Peyer's patch (tissue), 4 donors: ENCODE measurements around the gene RPS6KA5. TPM values are rescaled to one million over a fixed set of nuclear protein-coding genes. Genes with fewer than 3 reads are reported as not detected.

Source experiments
- DNase-seq, 3 donors: peaks; one replicate each; pipeline ENCODE4 v3.0.0-alpha.2; 2017 to 2019
- H3K27ac ChIP-seq, 4 donors: fragments of 200-600 bp; sonication (generic); one replicate each; pipeline ENCODE4 v1.5.1; 2016 to 2019
- H3K27me3 ChIP-seq, 2 donors: fragments of 200-600 bp; sonication (generic); one replicate each; pipeline ENCODE4 v1.5.1; 2019
- H3K36me3 ChIP-seq, 3 donors: fragments of 200-600 bp; sonication (generic); one replicate each; pipeline ENCODE4 v1.5.1; 2016 to 2019
- H3K4me1 ChIP-seq, 4 donors: fragments of 200-600 bp; sonication (generic); one replicate each; pipeline ENCODE4 v1.5.1; 2016 to 2019
- H3K4me3 ChIP-seq, 4 donors: fragments of 200-600 bp; sonication (generic); 1 replicate in 3 of 4; 2 replicates in 1 of 4; pipeline ENCODE4 v1.5.1; 2016 to 2019; ENCODE audit warnings: mild to moderate bottlenecking in 1 of 4
- H3K9me3 ChIP-seq, 4 donors: fragments of 200-600 bp; sonication (generic); one replicate each; pipeline ENCODE4 v1.5.1; 2016 to 2019; ENCODE audit warnings: mild to moderate bottlenecking in 1 of 4
- POLR2A ChIP-seq, 2 donors: fragments of 450-650 bp; IDR thresholded peaks; one replicate each; pipeline ENCODE4 v1.5.1; 2017; ENCODE audit warnings: antibody characterized with exemption in 2 of 2, mild to moderate bottlenecking in 2 of 2, moderate library complexity in 2 of 2
- total RNA-seq, 4 donors: library from RNA; depleted of rRNA; stranded (reverse); fragments of >200 nt; gene quantifications; one replicate each; pipeline ENCODE4 v1.1.0, GENCODE V29; 2016
- TF ChIP-seq, protein P1 (sequence below), 6 experiments: fragments of 450-650 bp in 4 of 6; fragments of 200-600 bp in 2 of 6; sonication (generic) in 1 of 6; IDR thresholded peaks; one replicate each; pipeline ENCODE4 v1.5.1; 2017 to 2019; ENCODE audit warnings: antibody characterized with exemption in 6 of 6, mild to moderate bottlenecking in 3 of 6, moderate library complexity in 1 of 6

RPS6KA5 gene
- total RNA-seq, 4 donors from 2014 or later, result 10.3 to 15.1 (median 10.6) TPM

- no peaks in the 10 kb centered on the region for H3K36me3 ChIP-seq
- peak overlapping the region; percentile 21 to 78 (median 72) for H3K27ac ChIP-seq
- H3K4me1 ChIP-seq, result peaks cover 0 to 8% (median 5%) of the 10 kb centered on the region in 4 donors
- TF ChIP-seq POLR2A (IDR thresholded peaks at IDR 0.05), result no peak
- TF ChIP-seq, protein P1, sequence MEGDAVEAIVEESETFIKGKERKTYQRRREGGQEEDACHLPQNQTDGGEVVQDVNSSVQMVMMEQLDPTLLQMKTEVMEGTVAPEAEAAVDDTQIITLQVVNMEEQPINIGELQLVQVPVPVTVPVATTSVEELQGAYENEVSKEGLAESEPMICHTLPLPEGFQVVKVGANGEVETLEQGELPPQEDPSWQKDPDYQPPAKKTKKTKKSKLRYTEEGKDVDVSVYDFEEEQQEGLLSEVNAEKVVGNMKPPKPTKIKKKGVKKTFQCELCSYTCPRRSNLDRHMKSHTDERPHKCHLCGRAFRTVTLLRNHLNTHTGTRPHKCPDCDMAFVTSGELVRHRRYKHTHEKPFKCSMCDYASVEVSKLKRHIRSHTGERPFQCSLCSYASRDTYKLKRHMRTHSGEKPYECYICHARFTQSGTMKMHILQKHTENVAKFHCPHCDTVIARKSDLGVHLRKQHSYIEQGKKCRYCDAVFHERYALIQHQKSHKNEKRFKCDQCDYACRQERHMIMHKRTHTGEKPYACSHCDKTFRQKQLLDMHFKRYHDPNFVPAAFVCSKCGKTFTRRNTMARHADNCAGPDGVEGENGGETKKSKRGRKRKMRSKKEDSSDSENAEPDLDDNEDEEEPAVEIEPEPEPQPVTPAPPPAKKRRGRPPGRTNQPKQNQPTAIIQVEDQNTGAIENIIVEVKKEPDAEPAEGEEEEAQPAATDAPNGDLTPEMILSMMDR (IDR thresholded peaks at IDR 0.05), result no peak
- DNase-seq, result no peak
- no peaks in the 10 kb centered on the region for H3K27me3 ChIP-seq
- H3K4me3 ChIP-seq, result no peak overlapping the region
- H3K9me3 ChIP-seq, result no peaks in the 10 kb centered on the region
These were observed 39.3 kb downstream of the RPS6KA5 start for GRCh38 chr14:91021115-91021514.

- no peak overlapping the region for H3K4me3 ChIP-seq
- H3K4me1 ChIP-seq, result peaks cover 0 to 14% (median 5%) of the 10 kb centered on the region in 4 donors
- no peak for DNase-seq
- no peak for TF ChIP-seq POLR2A (IDR thresholded peaks at IDR 0.05)
- TF ChIP-seq, protein P1 (IDR thresholded peaks at IDR 0.05), result no peak
- no peak overlapping the region for H3K27ac ChIP-seq
- no peaks in the 10 kb centered on the region for H3K9me3 ChIP-seq
- H3K27me3 ChIP-seq, result no peaks in the 10 kb centered on the region
- H3K36me3 ChIP-seq, result no peaks in the 10 kb centered on the region
These were observed 40.8 kb downstream of the RPS6KA5 start for GRCh38 chr14:91019673-91020072.

DNA sequence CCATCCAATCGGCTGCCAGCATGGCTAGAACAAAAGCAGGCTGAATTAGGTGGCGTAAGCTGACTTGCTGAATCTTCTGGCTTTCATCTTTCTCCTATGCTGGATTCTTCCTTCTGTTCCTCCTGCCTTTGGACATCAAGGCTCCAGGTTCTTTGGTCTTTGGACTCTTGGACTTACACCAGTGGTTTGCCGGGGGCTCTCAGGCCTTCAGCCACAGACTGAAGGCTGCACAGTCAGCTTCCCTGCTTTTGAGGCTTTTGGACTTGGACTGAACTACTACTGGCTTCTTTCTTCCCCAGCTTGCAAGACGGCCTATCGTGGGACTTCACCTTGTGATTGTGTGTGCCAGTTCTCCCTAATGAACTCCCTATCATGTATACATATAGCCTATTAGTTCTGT lies 42.0 kb downstream of the RPS6KA5 start:
- H3K4me3 ChIP-seq, result no peak overlapping the region
- H3K9me3 ChIP-seq, result no peaks in the 10 kb centered on the region
- TF ChIP-seq, protein P1 (IDR thresholded peaks at IDR 0.05), result no peak
- TF ChIP-seq POLR2A (IDR thresholded peaks at IDR 0.05), result no peak
- H3K27me3 ChIP-seq, result no peaks in the 10 kb centered on the region
- DNase-seq, result peak in 1 of 3 donors; percentile 53
- H3K36me3 ChIP-seq, result no peaks in the 10 kb centered on the region
- H3K4me1 ChIP-seq, result peaks cover 0 to 14% (median 2%) of the 10 kb centered on the region in 4 donors
- no peak overlapping the region for H3K27ac ChIP-seq

GRCh38 chr14:91016800-91017410 lies 43.5 kb downstream of the RPS6KA5 start:
- Histone ChIP-seq H3K4me3 (no peak overlapping the region), H3K27ac (no peak overlapping the region), H3K4me1 (peaks cover 0 to 25% (median 2%) of the 10 kb centered on the region in 4 donors), H3K9me3 (no peaks in the 10 kb centered on the region), H3K36me3 (no peaks in the 10 kb centered on the region), H3K27me3 (no peaks in the 10 kb centered on the region)
- no peak for TF ChIP-seq POLR2A (IDR thresholded peaks at IDR 0.05)
- TF ChIP-seq, protein P1 (IDR thresholded peaks at IDR 0.05), result no peak
- no peak for DNase-seq

- Histone ChIP-seq H3K4me3 (no peak overlapping the region), H3K27me3 (no peaks in the 10 kb centered on the region), H3K27ac (no peak overlapping the region), H3K4me1 (peaks cover 0 to 35% (median under 1%) of the 10 kb centered on the region in 4 donors), H3K36me3 (no peaks in the 10 kb centered on the region), H3K9me3 (no peaks in the 10 kb centered on the region)
- TF ChIP-seq, protein P1 (IDR thresholded peaks at IDR 0.05), result no peak
- no peak for TF ChIP-seq POLR2A (IDR thresholded peaks at IDR 0.05)
- no peak for DNase-seq
These were observed 45.0 kb downstream of the RPS6KA5 start for GRCh38 chr14:91015435-91015834.
